ENCODE results near the gene NUDT6.

GRCh38 chr4:122857160-122857559 lies 65.2 kb downstream of the NUDT6 start:
- TF ChIP-seq CTCF (IDR thresholded peaks at IDR 0.05) (no peak), POLR2A (IDR thresholded peaks at IDR 0.05) (no peak)

Measured in lower leg skin (tissue), 3 donors.